Sigmoid colon (tissue), 4 donors: ENCODE data around the gene KCNH3.

Experiments used
- EP300 ChIP-seq, 4 donors: sonication (generic); formaldehyde crosslinking; IDR thresholded peaks; one replicate each; pipeline ENCODE4 v1.6.1; 2017; ENCODE audit warnings: antibody characterized with exemption in 4 of 4
- TF ChIP-seq, protein P1 (sequence below), 4 experiments: fragments of 450-650 bp in 3 of 4; fragments of 200-600 bp in 1 of 4; IDR thresholded peaks; one replicate each; pipeline ENCODE4 v1.5.1; 2016 to 2019; ENCODE audit warnings: antibody characterized with exemption in 4 of 4, mild to moderate bottlenecking in 3 of 4, moderate library complexity in 2 of 4

DNA sequence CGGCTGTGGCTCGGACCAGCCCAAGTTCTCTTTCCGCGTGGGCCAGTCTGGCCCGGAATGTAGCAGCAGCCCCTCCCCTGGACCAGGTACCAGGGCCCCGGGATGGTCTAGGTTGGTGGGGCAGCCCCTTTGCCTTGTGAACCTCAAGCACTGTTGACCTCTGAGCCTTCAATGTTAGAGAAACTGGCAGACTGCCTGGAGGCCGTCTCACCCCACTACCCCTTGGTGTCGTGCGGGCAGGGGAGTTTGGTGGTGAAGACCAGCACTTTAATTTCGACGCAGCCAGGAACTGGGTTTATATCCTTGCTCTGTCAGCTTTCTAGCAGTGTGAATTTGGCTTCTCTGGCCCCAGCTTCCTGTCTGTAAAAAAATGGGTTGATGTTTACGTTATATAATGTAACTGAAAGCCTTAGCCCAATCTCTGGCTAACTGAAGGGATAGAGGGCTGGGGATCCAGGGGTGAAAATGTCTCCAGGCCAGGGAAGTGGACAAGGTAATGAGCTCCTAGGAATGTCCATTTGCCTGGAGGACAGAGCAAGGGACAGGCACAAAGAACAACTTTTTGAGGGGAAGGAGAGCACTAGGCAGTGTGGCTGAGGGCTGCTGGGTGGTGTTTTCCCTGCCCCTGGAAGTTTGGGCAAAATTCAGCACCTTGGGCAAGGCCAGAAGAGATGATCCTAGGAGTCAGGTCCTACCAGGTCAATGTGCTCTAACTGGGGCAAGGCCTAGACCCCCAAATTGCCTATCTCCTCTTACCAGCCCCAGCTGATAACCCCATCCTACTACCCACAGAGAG, 17.8 kb downstream of the KCNH3 start:
- TF ChIP-seq, protein P1, sequence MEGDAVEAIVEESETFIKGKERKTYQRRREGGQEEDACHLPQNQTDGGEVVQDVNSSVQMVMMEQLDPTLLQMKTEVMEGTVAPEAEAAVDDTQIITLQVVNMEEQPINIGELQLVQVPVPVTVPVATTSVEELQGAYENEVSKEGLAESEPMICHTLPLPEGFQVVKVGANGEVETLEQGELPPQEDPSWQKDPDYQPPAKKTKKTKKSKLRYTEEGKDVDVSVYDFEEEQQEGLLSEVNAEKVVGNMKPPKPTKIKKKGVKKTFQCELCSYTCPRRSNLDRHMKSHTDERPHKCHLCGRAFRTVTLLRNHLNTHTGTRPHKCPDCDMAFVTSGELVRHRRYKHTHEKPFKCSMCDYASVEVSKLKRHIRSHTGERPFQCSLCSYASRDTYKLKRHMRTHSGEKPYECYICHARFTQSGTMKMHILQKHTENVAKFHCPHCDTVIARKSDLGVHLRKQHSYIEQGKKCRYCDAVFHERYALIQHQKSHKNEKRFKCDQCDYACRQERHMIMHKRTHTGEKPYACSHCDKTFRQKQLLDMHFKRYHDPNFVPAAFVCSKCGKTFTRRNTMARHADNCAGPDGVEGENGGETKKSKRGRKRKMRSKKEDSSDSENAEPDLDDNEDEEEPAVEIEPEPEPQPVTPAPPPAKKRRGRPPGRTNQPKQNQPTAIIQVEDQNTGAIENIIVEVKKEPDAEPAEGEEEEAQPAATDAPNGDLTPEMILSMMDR (IDR thresholded peaks at IDR 0.05) = no peak
- no peak for TF ChIP-seq EP300 (IDR thresholded peaks at IDR 0.05)
